Skeletal muscle cell (primary cell): ENCODE measurements around the gene PNKP.

Experiments
- DNase-seq: peaks from one replicate; pipeline ENCODE4 v3.0.0-alpha.2; 2010; ENCODE audit warnings: low read depth
- H3K4me3 ChIP-seq: 2 replicates; pipeline ENCODE4 v1.5.1; 2011; ENCODE audit warnings: low read depth, mild to moderate bottlenecking, control low read depth, low read length, moderate library complexity

Gene PNKP

GRCh38 chr19:49850221-49850486, 17.2 kb downstream of the PNKP start:
- peak overlapping the region; percentile 77 for H3K4me3 ChIP-seq
- DNase-seq = no peak

GRCh38 chr19:49849433-49850220, 17.7 kb downstream of the PNKP start:
- no peak for DNase-seq
- H3K4me3 ChIP-seq = peak overlapping the region; percentile 77

GRCh38 chr19:49848938-49849337, 18.4 kb downstream of the PNKP start:
- no peak for DNase-seq

GRCh38 chr19:49847731-49848696, 19.4 kb downstream of the PNKP start:
- no peak overlapping the region for H3K4me3 ChIP-seq
- peak; percentile 61 for DNase-seq

More at GRCh38 chr19:49848938-49849337, 18.4 kb downstream of the PNKP start:
- H3K4me3 ChIP-seq = no peak overlapping the region

GRCh38 chr19:49846408-49846807, 21.0 kb downstream of the PNKP start:
- no peak for DNase-seq
- H3K4me3 ChIP-seq = no peak overlapping the region

GRCh38 chr19:49845414-49845813, 22.0 kb downstream of the PNKP start:
- DNase-seq = no peak
- no peak overlapping the region for H3K4me3 ChIP-seq

GRCh38 chr19:49844138-49845095, 23.0 kb downstream of the PNKP start:
- no peak for DNase-seq
- no peak overlapping the region for H3K4me3 ChIP-seq

GRCh38 chr19:49843265-49843664, 24.1 kb downstream of the PNKP start:
- no peak overlapping the region for H3K4me3 ChIP-seq
- DNase-seq = no peak

- H3K4me3 ChIP-seq = no peak overlapping the region
- DNase-seq = no peak
These were observed 26.6 kb downstream of the PNKP start for GRCh38 chr19:49840736-49841249.

GRCh38 chr19:49840321-49840720, 27.1 kb downstream of the PNKP start:
- H3K4me3 ChIP-seq = no peak overlapping the region
- no peak for DNase-seq

- no peak for DNase-seq
- H3K4me3 ChIP-seq = no peak overlapping the region
These were observed 27.7 kb downstream of the PNKP start for GRCh38 chr19:49839713-49840112.

- DNase-seq = no peak
- no peak overlapping the region for H3K4me3 ChIP-seq
These were observed 28.3 kb downstream of the PNKP start for GRCh38 chr19:49838885-49839588.

- no peak for DNase-seq
- no peak overlapping the region for H3K4me3 ChIP-seq
These were observed 30.0 kb downstream of the PNKP start for GRCh38 chr19:49837425-49837824.

GRCh38 chr19:49837009-49837310, 30.4 kb downstream of the PNKP start:
- DNase-seq = no peak
- H3K4me3 ChIP-seq = no peak overlapping the region

- DNase-seq = no peak
These were observed 31.0 kb downstream of the PNKP start for GRCh38 chr19:49836176-49837008.

GRCh38 chr19:49835562-49835961, 31.8 kb downstream of the PNKP start:
- no peak for DNase-seq

More at GRCh38 chr19:49836176-49837008, 31.0 kb downstream of the PNKP start:
- H3K4me3 ChIP-seq = no peak overlapping the region

GRCh38 chr19:49833599-49833998, 33.8 kb downstream of the PNKP start:
- no peak overlapping the region for H3K4me3 ChIP-seq
- DNase-seq = no peak

More at GRCh38 chr19:49835562-49835961, 31.8 kb downstream of the PNKP start:
- H3K4me3 ChIP-seq = no peak overlapping the region

- no peak for DNase-seq
- H3K4me3 ChIP-seq = no peak overlapping the region
These were observed 34.8 kb downstream of the PNKP start for GRCh38 chr19:49832556-49832955.
